ENCODE results near the gene EXOC4.

DNA sequence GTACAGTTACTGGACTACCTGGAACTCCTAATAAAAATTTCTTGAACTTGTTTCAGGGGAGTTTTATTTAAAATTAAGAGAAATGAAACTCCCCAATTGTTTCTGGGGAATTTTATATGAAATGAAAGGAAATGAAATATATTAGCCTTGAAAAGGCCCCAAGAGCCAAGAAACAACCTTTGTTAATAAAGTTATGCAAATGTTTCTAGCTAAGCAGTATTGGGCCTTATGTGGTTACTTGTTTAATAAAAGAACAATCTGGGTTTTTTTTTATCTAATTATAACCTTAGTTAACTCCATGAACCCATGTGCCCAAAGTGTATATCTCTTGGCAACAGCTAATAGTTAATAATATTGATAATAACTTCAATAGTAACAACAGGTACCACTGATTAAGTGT, 222.8 kb downstream of the EXOC4 start:
- TF ChIP-seq, protein P1, sequence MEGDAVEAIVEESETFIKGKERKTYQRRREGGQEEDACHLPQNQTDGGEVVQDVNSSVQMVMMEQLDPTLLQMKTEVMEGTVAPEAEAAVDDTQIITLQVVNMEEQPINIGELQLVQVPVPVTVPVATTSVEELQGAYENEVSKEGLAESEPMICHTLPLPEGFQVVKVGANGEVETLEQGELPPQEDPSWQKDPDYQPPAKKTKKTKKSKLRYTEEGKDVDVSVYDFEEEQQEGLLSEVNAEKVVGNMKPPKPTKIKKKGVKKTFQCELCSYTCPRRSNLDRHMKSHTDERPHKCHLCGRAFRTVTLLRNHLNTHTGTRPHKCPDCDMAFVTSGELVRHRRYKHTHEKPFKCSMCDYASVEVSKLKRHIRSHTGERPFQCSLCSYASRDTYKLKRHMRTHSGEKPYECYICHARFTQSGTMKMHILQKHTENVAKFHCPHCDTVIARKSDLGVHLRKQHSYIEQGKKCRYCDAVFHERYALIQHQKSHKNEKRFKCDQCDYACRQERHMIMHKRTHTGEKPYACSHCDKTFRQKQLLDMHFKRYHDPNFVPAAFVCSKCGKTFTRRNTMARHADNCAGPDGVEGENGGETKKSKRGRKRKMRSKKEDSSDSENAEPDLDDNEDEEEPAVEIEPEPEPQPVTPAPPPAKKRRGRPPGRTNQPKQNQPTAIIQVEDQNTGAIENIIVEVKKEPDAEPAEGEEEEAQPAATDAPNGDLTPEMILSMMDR (IDR thresholded peaks at IDR 0.05) = no peak
- TF ChIP-seq SIN3A (IDR thresholded peaks at IDR 0.05; ENCODE audit: borderline replicate concordance, insufficient read depth, low read depth, low read length) (no peak), POLR2AphosphoS5 (IDR thresholded peaks at IDR 0.05; ENCODE audit: low read depth, low read length) (no peak)

All from Panc1 (cell line).